ENCODE results near the gene PLA2G3.
"Not testable (repeated sequence)": the region's sequence is repeated elsewhere in the genome, so short reads cannot be mapped to it uniquely, and the experiment has no call there.

PLA2G3 gene

GRCh38 chr22:31122532-31123291, 17.6 kb downstream of the PLA2G3 start, which contains the start of gene INPP5J:
Gene INPP5J (plus strand): TSS chr22:31122966. CDS start chr22:31123015, 49 bp downstream.
- no peaks in the 10 kb centered on the region for H3K36me3 Mint-ChIP-seq (ENCODE audit: low read depth)
- ATAC-seq (no peak), DNase-seq (no peak)
- H3K27me3 Mint-ChIP-seq = no peaks in the 10 kb centered on the region
- H3K4me1 Mint-ChIP-seq = no peaks in the 10 kb centered on the region
- H3K27ac Mint-ChIP-seq = no peak within 1 kb of the TSS
- H3K4me3 Mint-ChIP-seq = no peak within 1 kb of the TSS
- no peaks in the 10 kb centered on the region for H3K9me3 Mint-ChIP-seq

- no peaks in the 10 kb centered on the region for H3K4me1 Mint-ChIP-seq
- no peaks in the 10 kb centered on the region for H3K36me3 Mint-ChIP-seq (ENCODE audit: low read depth)
- no peaks in the 10 kb centered on the region for H3K27me3 Mint-ChIP-seq
- H3K4me3 Mint-ChIP-seq = no peak overlapping the region
- no peaks in the 10 kb centered on the region for H3K9me3 Mint-ChIP-seq
- no peak overlapping the region for H3K27ac Mint-ChIP-seq
- no peak for DNase-seq
- ATAC-seq = no peak
Observed at GRCh38 chr22:31122196-31122531, 18.1 kb downstream of the PLA2G3 start.

DNA sequence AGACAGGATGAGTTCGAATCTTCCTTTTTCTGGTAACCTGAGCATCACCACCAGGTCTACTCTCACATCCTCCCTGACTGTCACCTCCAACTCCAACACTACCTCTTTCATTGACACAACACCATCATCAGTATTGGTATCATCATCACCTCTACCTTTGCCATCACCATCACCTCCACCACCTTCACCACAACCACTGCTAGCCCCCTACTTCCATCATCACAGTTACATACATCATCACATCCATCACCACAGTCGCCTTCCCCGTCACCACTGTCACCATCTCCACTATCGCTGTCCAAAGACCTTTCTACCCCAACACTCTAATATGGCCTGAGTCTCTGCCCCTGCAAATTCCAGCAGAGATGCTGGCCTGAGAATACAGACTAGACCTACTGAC, 18.9 kb downstream of the PLA2G3 start:
- Mint-ChIP-seq H3K4me3 (no peak overlapping the region), H3K27ac (peak overlapping the region; percentile 13), H3K36me3 (ENCODE audit: low read depth) (no peaks in the 10 kb centered on the region), H3K4me1 (no peaks in the 10 kb centered on the region), H3K9me3 (no peaks in the 10 kb centered on the region), H3K27me3 (no peaks in the 10 kb centered on the region)
- no peak for ATAC-seq
- DNase-seq = no peak

DNA sequence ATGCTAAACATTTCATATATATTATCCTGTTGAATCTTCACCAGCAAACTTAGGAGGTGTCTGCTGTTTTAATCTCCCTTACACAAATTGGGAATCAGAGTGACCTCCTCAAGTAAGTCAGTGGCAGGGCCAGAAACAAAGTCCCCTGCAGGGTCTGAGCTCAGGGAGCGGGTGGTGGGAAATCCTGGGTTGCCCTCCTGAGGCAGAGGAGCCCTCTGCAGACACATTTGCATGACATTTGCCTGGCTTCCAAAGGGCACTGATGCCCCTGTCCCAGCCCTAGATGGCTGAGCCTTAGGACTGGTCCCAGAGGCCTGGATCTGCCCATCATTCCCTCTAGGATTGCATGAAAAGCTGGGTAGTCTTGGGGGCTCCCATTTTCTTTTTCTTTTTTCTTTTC, 19.7 kb downstream of the PLA2G3 start:
- no peaks in the 10 kb centered on the region for H3K36me3 Mint-ChIP-seq (ENCODE audit: low read depth)
- no peak for ATAC-seq
- no peak overlapping the region for H3K27ac Mint-ChIP-seq
- H3K9me3 Mint-ChIP-seq = no peaks in the 10 kb centered on the region
- no peak for DNase-seq
- H3K4me1 Mint-ChIP-seq = no peaks in the 10 kb centered on the region
- H3K4me3 Mint-ChIP-seq = no peak overlapping the region
- no peaks in the 10 kb centered on the region for H3K27me3 Mint-ChIP-seq

- Mint-ChIP-seq H3K9me3 (no peaks in the 10 kb centered on the region), H3K4me1 (no peaks in the 10 kb centered on the region), H3K4me3 (no peak overlapping the region), H3K36me3 (ENCODE audit: low read depth) (no peaks in the 10 kb centered on the region), H3K27me3 (no peaks in the 10 kb centered on the region), H3K27ac (no peak overlapping the region)
- no peak for ATAC-seq
- no peak for DNase-seq
Observed at GRCh38 chr22:31120230-31120629, 20.1 kb downstream of the PLA2G3 start.

DNA sequence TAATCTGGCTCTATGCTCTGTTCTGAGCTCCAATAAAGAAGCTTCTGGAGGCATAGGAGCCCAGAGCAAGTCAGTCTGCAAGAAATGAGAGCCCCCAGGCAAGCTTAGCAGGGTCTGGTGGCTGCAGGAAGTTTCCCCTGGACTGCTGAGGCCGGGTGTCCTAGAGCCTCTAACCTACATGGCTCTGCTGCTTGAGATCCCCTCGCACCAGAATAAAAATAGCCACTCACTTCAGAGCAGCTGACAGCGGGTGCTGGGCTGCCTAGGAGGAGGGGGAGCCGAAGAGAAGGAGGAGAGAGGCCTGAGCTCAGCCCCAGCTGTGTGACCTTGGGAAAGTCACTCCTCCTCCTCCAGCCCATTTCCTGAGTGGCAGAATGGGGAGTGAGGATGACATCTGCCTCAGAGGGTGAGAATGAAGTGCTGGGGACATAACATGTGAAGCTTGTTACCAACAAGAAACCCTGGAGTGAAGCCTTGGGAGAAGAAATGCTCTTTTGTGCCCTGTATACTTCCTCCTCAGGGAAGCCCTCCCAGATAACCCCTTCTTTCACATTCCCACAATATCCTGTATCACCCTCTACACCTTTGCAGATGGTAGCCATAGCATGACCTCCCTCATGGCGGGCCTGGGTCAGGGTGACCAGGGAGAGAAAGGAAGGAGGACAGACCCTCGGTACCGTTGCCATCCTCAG, 21.1 kb downstream of the PLA2G3 start:
- H3K9me3 Mint-ChIP-seq = no peaks in the 10 kb centered on the region

GRCh38 chr22:31118046-31118820, 22.1 kb downstream of the PLA2G3 start:
- H3K4me3 Mint-ChIP-seq = no peak overlapping the region
- ATAC-seq (peak; percentile 33), DNase-seq (no peak)
- H3K27me3 Mint-ChIP-seq = no peaks in the 10 kb centered on the region
- H3K4me1 Mint-ChIP-seq = no peaks in the 10 kb centered on the region
- no peaks in the 10 kb centered on the region for H3K36me3 Mint-ChIP-seq (ENCODE audit: low read depth)
- no peaks in the 10 kb centered on the region for H3K9me3 Mint-ChIP-seq
- H3K27ac Mint-ChIP-seq = no peak overlapping the region

More for the DNA sequence above, 21.1 kb downstream of the PLA2G3 start:
- Mint-ChIP-seq H3K4me3 (no peak overlapping the region), H3K36me3 (ENCODE audit: low read depth) (no peaks in the 10 kb centered on the region), H3K27me3 (no peaks in the 10 kb centered on the region), H3K4me1 (no peaks in the 10 kb centered on the region), H3K27ac (no peak overlapping the region)
- no peak for DNase-seq
- ATAC-seq = no peak

GRCh38 chr22:31112547-31113091, 27.7 kb downstream of the PLA2G3 start:
- H3K27ac Mint-ChIP-seq; H3K4me3 Mint-ChIP-seq; DNase-seq; H3K9me3 Mint-ChIP-seq; ATAC-seq; H3K27me3 Mint-ChIP-seq; H3K4me1 Mint-ChIP-seq; H3K36me3 Mint-ChIP-seq (ENCODE audit: low read depth): not testable (repeated sequence)

GRCh38 chr22:31107894-31108218, 32.5 kb downstream of the PLA2G3 start:
- peak; percentile 18 for ATAC-seq
- no peaks in the 10 kb centered on the region for H3K36me3 Mint-ChIP-seq (ENCODE audit: low read depth)

GRCh38 chr22:31107178-31107893, 33.0 kb downstream of the PLA2G3 start, which contains the start of gene SELENOM:
Gene SELENOM (minus strand): TSS chr22:31107568. CDS start chr22:31107505, 63 bp downstream.
- DNase-seq (peak; percentile 89), ATAC-seq (peak; percentile 96)
- H3K27me3 Mint-ChIP-seq = peaks cover 2% of the 10 kb centered on the region
- H3K4me1 Mint-ChIP-seq = peaks cover 16% of the 10 kb centered on the region
- peak within 1 kb of the TSS; percentile 90 for H3K4me3 Mint-ChIP-seq
- H3K36me3 Mint-ChIP-seq (ENCODE audit: low read depth) = no peaks in the 10 kb centered on the region
- H3K9me3 Mint-ChIP-seq = no peaks in the 10 kb centered on the region
- peak within 1 kb of the TSS; percentile 57 for H3K27ac Mint-ChIP-seq

More at GRCh38 chr22:31107894-31108218, 32.5 kb downstream of the PLA2G3 start:
- DNase-seq = no peak
- peaks cover 2% of the 10 kb centered on the region for H3K27me3 Mint-ChIP-seq
- peaks cover 16% of the 10 kb centered on the region for H3K4me1 Mint-ChIP-seq
- no peaks in the 10 kb centered on the region for H3K9me3 Mint-ChIP-seq
- H3K4me3 Mint-ChIP-seq = peak overlapping the region; percentile 90
- H3K27ac Mint-ChIP-seq = peak overlapping the region; percentile 57

DNA sequence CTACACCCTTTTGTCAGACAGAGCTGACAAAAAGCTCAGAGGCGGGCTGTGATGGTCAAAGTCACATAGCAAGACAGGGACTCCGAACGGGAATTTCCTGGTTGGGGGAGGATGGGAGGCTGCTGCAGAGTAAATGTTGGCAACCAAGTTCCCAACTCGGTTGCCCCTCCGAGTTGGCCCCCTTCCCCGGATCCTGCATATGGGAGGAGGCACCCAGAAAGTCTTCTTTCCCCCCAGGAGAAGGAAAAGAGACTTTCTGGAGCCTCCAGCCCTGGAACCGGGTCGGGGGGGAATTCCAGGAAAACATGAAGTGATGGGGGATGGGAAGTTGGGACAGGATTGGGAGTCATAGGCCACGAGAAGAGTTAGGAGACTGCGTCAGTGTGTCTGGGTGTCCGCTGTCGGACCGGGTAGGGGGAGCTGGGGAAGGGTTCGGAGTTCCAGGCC, 33.6 kb downstream of the PLA2G3 start:
- H3K27me3 Mint-ChIP-seq = peaks cover 2% of the 10 kb centered on the region
- H3K27ac Mint-ChIP-seq = no peak overlapping the region
- H3K36me3 Mint-ChIP-seq (ENCODE audit: low read depth) = no peaks in the 10 kb centered on the region
- DNase-seq (no peak), ATAC-seq (no peak)
- peak overlapping the region; percentile 90 for H3K4me3 Mint-ChIP-seq
- H3K9me3 Mint-ChIP-seq = no peaks in the 10 kb centered on the region
- peaks cover 18% of the 10 kb centered on the region for H3K4me1 Mint-ChIP-seq

- Mint-ChIP-seq H3K9me3 (no peaks in the 10 kb centered on the region), H3K4me3 (peak overlapping the region; percentile 90), H3K4me1 (peaks cover 19% of the 10 kb centered on the region), H3K27ac (no peak overlapping the region), H3K27me3 (peaks cover 2% of the 10 kb centered on the region), H3K36me3 (ENCODE audit: low read depth) (no peaks in the 10 kb centered on the region)
- ATAC-seq = no peak
- no peak for DNase-seq
Observed at GRCh38 chr22:31106001-31106571, 34.2 kb downstream of the PLA2G3 start.

- Mint-ChIP-seq H3K27me3 (peaks cover 2% of the 10 kb centered on the region), H3K27ac (no peak overlapping the region), H3K4me3 (no peak overlapping the region), H3K4me1 (peaks cover 19% of the 10 kb centered on the region), H3K36me3 (ENCODE audit: low read depth) (no peaks in the 10 kb centered on the region), H3K9me3 (no peaks in the 10 kb centered on the region)
- DNase-seq = no peak
- no peak for ATAC-seq
Observed at GRCh38 chr22:31105282-31105929, 34.9 kb downstream of the PLA2G3 start.

Data from activated naive CD8-positive, alpha-beta T cell treated with anti-CD3 and anti-CD28 coated beads, Interleukin-2, amount 50 U/mL, for 24 hours (primary cell).